RPMI8226 (cell line): ENCODE data around the gene MYOM1.

Experiments
- DNase-seq: peaks from one replicate; pipeline ENCODE4 v3.0.0-alpha.2; 2015

MYOM1 gene

GRCh38 chr18:3183103-3183717 lies 36.6 kb downstream of the MYOM1 start:
- no peak for DNase-seq

- DNase-seq = no peak
These were observed 39.4 kb downstream of the MYOM1 start for GRCh38 chr18:3180325-3180724.

- DNase-seq = peak; percentile 76
These were observed 40.2 kb downstream of the MYOM1 start for GRCh38 chr18:3179430-3180089.

GRCh38 chr18:3177902-3178687 lies 41.7 kb downstream of the MYOM1 start:
- peak; percentile 97 for DNase-seq

- no peak for DNase-seq
These were observed 44.5 kb downstream of the MYOM1 start for GRCh38 chr18:3175195-3175758.

- no peak for DNase-seq
These were observed 47.7 kb downstream of the MYOM1 start for GRCh38 chr18:3172097-3172496.

GRCh38 chr18:3171631-3172030 lies 48.1 kb downstream of the MYOM1 start:
- no peak for DNase-seq

GRCh38 chr18:3170441-3171161 lies 49.2 kb downstream of the MYOM1 start:
- DNase-seq = no peak

GRCh38 chr18:3164381-3164780 lies 55.4 kb downstream of the MYOM1 start:
- no peak for DNase-seq

- DNase-seq = no peak
These were observed 55.8 kb downstream of the MYOM1 start for GRCh38 chr18:3163968-3164367.

- no peak for DNase-seq
These were observed 57.6 kb downstream of the MYOM1 start for GRCh38 chr18:3162181-3162580.

GRCh38 chr18:3159830-3160229 lies 59.9 kb downstream of the MYOM1 start:
- DNase-seq = no peak

GRCh38 chr18:3157606-3158005 lies 62.2 kb downstream of the MYOM1 start:
- DNase-seq = no peak

- DNase-seq = no peak
These were observed 62.7 kb downstream of the MYOM1 start for GRCh38 chr18:3157086-3157485.

GRCh38 chr18:3156325-3156640 lies 63.5 kb downstream of the MYOM1 start:
- DNase-seq = no peak

- DNase-seq = no peak
These were observed 65.6 kb downstream of the MYOM1 start for GRCh38 chr18:3154214-3154613.

GRCh38 chr18:3153107-3153704 lies 66.6 kb downstream of the MYOM1 start:
- no peak for DNase-seq

GRCh38 chr18:3152294-3152693 lies 67.5 kb downstream of the MYOM1 start:
- no peak for DNase-seq

- peak; percentile 51 for DNase-seq
These were observed 68.1 kb downstream of the MYOM1 start for GRCh38 chr18:3151399-3152264.

- no peak for DNase-seq
These were observed 69.1 kb downstream of the MYOM1 start for GRCh38 chr18:3150688-3151087.

GRCh38 chr18:3150274-3150673 lies 69.5 kb downstream of the MYOM1 start:
- DNase-seq = peak; percentile 25
